ENCODE measurements around the gene ALKBH4.
"Not testable (repeated sequence)": the region's sequence is repeated elsewhere in the genome, so short reads cannot be mapped to it uniquely, and the experiment has no call there.

The ALKBH4 gene, protein sequence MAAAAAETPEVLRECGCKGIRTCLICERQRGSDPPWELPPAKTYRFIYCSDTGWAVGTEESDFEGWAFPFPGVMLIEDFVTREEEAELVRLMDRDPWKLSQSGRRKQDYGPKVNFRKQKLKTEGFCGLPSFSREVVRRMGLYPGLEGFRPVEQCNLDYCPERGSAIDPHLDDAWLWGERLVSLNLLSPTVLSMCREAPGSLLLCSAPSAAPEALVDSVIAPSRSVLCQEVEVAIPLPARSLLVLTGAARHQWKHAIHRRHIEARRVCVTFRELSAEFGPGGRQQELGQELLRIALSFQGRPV

DNA sequence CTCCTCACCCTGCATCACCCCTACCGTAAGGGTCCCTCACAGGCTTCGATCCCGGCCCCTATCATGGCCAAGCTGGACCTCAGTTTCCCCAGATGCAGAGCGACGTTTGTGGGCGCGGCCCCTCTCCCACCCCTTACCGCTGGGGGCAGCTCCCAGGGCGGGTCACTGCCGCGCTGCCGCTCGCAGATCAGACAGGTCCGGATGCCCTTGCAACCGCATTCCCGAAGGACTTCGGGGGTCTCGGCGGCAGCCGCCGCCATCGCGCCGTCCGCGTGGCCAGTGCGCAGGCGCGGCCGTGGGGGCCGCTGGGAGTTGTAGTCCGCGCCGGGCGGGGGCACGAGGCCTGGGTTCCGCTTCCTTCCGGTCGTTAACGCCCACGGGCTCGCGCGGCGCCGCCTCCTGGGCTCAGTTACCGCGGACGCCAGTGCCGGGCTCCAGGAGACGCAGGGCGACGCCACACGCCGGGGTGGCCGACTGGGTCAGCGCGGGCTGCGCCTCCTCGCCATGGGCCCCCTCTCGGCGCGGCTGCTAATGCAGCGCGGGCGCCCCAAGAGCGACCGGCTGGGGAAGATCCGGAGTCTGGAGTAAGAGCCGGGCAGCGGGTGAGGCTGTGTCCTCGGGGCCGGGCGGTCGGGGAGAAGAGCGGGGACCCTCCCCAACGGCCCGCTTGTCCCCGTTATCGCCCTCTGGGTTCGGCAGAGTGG, at the start of gene ALKBH4, which contains the start of gene LRWD1:
Gene ALKBH4 (minus strand): TSS at position 287 of the 704 bp plus-strand sequence. CDS start 27 bp downstream, at position 260.
Gene LRWD1 (plus strand): TSS at position 408 of the 704 bp plus-strand sequence. CDS start 97 bp downstream, at position 505.
- DNase-seq (ENCODE audit: low spot score) = peak; percentile 88
- no peak for FAIRE-seq

DNA sequence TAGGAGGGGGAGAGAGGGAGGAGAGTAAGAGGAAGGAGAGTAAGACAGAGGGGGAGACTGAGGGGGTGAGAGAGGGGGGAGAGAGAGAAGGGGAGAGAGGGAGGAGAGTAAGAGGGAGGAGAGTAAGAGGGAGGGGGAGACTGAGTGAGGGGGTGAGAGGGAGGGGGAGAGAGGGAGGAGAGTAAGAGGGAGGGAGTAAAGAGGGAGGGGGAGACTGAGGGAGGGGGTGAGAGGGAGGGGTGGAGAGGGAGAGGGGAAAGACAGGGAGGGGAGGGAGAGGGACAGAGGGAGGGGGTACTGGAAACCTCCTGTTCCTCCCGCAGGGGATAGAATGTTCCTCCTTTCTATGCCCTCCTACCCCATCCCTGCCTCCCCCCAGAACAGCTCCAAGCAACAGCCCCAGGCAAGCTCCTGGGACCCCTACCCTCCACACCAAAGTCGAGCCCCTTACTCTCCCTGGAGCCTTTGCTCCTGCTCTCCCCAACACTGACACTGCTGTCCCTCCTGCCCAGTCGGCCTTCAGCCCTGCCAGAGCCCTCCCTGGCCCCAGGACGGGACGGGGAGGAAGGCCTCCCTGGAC, 48.1 kb upstream of the ALKBH4 start:
- not testable (repeated sequence) for DNase-seq (ENCODE audit: low spot score); FAIRE-seq

DNA sequence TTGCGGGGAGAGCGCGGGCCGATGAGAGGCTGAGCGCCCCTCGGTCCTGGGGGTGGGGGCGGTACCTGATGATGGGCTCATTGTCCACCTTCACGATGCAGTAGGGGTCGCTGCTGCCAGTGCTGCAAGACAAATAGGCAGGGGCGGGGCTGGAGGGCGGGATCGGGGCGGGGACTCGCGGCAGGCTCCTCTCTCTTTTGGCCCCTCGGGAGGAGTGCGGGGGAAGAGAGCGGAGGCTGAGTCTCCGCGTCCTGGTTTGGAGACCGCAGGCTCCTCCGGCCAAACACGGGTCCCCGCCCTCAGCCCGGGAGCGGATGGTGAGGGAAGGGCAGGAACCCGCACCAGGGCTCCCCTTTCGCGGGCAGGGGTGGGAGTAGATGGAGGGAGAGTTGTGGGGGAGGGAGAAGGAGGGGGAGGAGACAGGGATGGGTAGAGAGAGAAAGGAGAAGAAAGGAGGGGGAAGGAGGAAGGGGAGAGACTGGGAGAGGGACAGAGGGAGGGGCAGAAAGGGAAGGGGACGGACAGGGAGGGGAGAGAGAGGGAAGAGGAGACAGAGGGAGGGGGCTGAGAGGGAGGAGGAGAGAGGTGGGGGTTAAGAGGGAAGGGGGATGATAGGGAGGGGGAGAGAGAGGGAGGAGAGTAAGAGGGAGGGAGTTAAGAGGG, 47.3 kb upstream of the ALKBH4 start:
- not testable (repeated sequence) for FAIRE-seq; DNase-seq (ENCODE audit: low spot score)

DNA sequence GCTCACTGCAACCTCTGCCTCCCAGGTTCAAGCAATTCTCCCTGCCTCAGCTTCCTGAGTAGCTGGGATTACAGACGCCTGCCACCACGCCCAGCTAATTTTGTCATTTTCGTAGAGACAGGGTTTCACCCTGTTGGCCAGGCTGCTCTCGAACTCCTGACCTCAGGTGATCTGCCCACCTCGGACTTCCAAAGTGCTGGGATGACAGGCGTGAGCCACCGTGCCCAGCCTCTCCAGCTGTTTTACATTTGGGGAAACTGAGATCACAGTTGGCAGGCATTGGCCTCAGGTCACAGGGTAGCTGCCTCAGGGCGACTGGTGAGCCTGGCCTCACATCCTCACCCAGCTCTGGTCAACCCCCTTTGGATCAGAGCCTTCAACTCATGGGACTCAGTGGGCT, 45.9 kb upstream of the ALKBH4 start:
- FAIRE-seq; DNase-seq (ENCODE audit: low spot score): not testable (repeated sequence)

DNA sequence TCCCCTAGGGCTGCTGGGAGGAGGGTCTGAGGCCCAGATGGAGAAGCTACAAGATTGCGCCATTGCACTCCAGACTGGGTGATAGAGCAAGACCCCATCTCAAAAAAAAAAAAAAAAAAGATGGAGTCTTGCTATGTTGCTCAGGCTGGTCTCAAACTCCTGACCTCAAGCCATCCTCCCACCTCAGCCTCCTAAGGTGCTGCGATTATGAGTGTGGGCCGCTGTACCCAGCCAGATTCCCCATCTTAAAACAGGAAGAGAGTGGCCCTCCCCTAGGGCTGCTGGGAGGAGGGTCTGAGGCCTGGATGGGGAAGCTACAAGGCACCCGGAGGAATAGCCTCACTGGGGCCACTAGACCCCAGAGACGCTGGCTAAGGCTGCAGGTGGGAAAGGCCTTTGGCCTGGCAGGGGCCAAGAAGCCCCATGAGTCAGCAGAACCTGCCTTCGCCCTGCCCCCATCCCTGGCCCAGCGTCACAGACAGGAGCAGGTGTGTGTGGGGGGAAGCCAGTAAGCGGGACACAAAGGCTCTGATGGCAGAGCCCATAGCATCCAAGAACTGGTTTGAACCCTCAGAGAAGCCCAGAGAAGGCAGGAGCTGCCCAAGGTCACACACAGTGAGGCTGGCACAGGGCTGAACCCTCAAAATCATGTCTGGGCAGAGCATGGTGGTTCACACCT, 42.9 kb upstream of the ALKBH4 start:
- DNase-seq (ENCODE audit: low spot score); FAIRE-seq: not testable (repeated sequence)

DNA sequence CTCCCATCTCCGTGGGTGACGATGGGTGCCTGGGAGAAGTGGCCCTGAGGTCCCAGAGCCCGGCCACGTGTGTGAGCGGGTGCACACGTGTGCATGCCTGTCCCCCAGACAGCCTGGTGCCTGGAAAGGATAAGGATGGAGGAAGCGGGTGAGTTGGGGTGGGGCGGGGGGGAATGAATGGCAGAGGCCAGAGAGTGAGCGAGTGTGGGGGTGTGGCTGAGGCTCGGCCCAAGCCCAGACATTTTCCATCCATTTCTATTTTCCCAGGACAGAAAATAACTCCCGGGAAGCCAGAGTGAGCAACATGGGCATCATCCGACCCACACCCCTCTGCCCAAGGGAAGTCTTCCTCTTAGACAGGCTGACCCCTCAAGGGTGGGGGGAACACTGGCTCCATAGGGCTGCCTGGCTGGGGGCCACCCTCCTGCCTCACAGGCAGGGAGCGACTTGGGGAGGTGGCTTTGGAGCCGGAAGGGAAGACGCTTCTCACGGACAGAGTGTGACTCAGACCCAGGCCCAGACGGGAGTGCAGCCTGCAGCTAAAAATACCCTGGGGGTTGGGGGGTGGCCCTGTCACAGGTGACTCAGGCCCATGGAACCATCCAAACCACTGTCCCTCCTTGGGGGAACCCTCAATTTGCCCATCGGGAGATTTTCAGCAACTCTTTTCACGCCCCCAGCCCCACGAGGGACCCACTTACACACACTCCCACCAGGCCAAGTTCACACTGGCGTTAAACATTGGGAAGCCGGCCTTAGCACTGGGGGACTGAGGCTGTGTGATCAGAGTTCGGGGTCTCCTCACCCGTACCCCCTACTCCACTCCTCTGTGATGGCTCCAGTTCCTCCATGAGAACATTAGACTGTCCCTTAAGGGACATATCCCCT, 40.9 kb upstream of the ALKBH4 start:
- peak; percentile 55 for FAIRE-seq
- not testable (repeated sequence) for DNase-seq (ENCODE audit: low spot score)

DNA sequence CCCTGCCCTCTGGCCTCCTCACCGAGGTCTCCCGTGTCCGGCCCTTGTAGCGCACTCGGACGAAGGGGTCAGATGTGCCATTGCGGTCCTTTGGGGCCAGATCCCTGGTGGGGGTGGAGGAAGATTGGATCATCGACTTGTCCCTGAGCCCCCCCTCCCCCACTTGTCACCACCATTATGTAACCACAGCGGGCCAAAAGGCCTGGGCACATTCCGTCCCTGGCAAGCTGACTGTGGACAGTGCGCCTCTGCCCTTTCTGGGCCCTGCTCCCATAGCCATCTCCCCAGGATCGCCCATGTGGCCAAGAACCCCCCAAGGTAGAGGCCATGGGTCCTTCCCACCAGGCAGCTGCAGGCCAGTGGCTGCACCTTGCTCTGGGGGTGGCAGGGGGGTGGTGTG, 38.5 kb upstream of the ALKBH4 start:
- DNase-seq (ENCODE audit: low spot score); FAIRE-seq: not testable (repeated sequence)

DNA sequence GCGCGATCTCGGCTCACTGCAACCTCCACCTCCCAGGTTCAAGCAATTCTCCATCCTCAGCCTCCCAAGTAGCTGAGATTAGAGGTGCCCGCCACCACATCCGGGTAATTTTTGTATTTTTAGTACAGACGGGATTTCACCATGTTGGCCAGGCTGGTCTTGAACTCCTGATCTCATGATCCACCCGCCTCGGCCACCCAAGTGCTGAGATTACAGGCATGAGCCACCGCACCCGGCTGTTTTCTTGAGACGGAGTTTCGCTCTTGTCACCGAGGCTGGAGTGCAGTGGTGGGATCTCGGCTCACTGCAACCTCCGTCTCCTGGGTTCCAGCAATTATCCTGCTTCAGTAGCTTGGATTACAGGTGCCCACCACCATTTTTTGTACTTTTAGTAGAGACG, 33.7 kb upstream of the ALKBH4 start:
- not testable (repeated sequence) for DNase-seq (ENCODE audit: low spot score); FAIRE-seq

DNA sequence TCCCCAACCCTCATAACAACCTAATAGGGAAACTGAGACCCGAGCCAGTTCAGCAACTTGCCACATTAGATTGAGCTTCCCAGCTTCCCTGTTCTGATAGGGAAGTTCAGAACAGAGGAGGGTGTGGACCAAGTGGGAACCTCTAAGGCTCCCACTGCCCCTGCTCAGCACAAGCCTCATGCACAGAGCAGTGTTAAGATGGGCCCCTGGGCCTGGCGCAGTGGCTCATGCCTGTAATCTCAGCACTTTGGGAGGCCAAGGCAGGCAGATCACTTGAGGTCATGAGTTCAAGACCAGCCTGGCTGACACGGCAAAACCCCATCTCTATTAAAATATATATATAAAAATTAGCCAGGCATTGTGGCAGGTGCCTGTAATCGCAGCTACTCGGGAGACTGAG, 32.6 kb upstream of the ALKBH4 start:
- FAIRE-seq; DNase-seq (ENCODE audit: low spot score): not testable (repeated sequence)

DNA sequence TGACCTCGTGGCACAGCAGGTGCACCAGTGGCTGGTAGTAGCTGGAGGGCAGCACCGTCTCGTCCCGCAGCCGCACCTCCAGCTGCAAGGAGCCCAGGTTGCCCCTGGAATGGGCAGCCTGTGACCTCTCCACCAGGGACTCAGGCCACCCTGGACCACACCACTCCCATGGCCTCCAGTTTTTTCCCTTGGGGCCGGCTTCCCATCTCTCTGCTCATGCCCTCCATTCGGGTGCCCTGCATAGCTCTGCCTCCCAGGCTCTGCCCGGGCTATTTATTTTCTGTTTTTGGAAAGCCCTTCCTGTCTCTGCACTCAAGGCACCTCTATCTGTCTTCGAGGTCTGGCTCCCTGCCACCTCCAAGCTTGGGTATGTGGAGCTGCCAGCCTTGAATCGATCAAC, 32.2 kb upstream of the ALKBH4 start:
- DNase-seq (ENCODE audit: low spot score) = not testable (repeated sequence)

DNA sequence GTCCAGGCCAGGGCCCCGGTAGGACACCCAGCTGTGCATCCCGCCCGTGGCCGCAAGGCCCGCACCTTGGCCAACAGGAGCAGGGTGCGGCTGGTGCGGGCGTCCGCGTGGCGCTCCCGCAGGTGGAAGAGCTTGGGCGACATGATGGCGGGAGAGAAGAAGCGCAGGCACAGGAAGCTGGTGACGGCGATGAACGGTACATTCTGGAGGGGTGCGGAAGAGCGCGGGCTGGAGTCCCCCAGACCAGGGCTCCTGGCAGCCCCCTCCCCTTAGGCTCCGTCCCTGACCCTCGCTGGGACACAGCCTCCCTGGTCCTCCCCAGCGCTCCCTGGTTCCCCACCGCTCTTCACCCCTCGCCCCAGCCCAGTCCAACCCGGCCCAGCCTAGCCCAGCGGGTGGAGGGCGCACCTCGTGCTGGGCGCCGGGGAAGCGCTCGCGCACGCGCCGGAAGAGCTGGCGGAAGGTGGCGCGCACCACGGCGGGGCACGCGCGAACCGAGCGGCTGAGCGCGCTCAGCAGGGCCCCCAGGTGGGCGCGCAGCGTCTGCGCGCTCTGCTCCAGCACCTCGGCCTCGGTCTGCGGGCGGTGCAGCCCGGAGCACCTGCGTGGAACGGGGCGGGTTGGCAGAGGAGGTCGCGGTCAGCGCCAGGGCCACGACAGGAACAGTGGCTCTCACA, 29.9 kb upstream of the ALKBH4 start:
- DNase-seq (ENCODE audit: low spot score); FAIRE-seq: not testable (repeated sequence)

More for the DNA sequence above, 32.2 kb upstream of the ALKBH4 start:
- FAIRE-seq = not testable (repeated sequence)

DNA sequence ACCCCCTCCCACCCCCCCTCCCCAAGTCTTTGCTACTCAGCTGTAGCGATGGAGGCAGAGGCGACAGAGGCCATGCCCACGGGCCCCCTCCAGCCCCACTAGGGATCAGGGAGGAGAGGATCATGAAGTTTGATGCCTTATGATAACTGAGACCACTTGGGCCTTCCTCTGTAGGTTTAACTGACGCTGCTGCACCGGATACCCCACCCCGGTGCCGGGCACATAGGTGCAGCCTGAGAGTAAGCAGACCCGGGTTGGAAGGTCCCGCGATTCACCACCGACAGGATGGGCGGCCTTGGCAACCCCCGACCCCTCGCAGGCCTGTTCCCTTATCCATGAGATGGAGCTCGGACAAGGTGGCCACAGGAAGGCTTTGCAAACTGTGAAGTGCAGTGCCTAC, 29.4 kb upstream of the ALKBH4 start:
- FAIRE-seq; DNase-seq (ENCODE audit: low spot score): not testable (repeated sequence)

DNA sequence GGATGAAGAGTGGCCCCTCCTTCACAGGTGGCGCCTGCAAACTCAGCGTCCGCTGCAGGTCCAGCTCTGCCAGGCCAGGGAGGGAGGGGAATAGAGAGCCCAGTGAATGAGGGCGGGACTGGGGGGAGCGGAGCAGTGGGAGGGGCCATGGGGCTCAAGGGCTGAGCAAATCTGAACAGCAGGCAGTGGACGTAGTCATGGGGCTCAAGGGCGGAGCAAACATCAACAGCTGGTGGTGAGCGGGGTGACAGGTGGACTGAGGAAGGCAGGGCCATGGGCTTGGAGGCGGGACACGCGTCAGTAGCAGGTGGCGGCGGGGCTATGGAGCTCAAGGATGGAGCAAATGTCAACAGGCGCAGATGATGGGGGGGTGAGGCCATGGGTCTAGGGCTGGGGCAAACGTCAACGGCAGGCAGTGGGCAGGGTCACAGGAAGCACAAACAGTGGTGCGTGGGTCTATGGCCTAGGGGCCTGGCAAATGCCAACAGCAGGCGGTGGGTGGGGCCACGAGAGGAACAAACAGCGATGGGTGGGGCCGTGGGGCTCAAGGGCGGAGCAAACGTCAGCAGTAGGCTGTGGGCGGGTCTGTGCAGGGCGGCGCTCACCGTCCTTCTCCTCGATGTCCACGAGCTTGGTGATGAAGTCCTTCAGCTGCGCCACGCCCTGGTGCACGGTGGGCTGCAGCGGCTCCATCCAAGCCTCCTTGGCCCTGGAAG, 28.7 kb upstream of the ALKBH4 start:
- not testable (repeated sequence) for DNase-seq (ENCODE audit: low spot score); FAIRE-seq

DNA sequence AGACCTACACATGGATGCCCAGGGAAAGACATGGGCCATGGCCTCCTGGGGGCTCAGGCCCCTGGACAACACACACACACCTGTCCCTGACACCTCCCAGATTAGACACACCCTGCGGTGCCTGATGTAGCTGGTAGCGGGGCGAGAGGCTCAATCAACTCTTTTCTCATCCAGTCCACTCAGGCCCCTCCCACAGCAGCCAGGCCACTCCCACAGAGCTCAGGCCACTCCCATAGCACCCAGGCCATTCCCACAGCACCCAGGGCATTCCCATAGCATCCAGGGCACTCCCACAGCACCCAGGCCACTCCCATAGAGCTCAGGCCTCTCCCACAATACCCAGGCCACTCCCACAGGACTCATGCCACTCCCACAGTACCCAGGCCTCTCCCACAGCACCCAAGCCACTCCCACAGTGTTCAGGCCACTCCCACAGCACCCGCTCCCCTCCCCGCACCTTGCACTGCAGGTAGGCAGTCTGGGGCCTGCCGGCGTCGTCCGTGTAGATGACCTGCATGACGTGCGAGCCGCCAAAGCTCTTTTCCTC, 25.9 kb upstream of the ALKBH4 start:
- not testable (repeated sequence) for DNase-seq (ENCODE audit: low spot score); FAIRE-seq

DNA sequence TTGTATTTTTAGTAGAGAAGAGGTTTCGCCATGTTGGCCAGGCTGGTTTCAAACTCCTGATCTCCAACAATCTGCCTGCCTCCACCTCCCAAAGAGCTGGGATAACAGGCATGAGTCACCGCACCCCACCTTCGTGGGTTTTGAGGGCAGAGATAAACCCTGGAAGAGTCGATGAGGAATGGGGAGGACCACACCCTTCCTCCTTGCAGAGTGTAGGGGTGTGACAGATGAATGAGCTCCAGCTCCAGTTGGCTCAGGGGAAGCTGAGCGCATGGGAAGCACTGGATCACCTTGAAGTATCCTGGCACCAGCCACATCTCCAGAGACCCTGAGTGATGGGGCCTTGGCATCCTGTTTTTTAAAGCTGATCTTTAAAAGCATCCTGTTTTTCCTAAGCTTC, 19.7 kb upstream of the ALKBH4 start:
- DNase-seq (ENCODE audit: low spot score); FAIRE-seq: not testable (repeated sequence)

DNA sequence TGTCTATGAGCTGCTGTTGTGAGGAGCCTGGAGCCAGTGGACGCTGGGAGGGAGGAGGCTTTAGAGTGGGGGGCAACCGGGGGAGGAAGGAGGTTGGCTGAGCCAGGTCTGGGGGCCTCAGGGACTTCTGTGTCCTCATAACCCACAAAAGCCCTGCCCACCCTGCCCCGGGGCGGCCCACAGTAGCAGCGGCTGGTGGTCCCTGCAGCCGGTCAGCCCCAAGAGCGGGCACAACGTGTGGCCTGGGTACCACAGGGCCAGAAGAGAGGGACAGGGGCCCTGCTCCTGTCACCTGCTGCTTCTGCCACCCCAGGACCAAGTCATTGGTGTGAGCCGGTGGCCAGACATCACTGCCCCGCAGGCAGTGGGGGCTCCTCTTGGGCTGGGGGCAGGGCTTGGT, 17.3 kb upstream of the ALKBH4 start:
- DNase-seq (ENCODE audit: low spot score); FAIRE-seq: not testable (repeated sequence)

DNA sequence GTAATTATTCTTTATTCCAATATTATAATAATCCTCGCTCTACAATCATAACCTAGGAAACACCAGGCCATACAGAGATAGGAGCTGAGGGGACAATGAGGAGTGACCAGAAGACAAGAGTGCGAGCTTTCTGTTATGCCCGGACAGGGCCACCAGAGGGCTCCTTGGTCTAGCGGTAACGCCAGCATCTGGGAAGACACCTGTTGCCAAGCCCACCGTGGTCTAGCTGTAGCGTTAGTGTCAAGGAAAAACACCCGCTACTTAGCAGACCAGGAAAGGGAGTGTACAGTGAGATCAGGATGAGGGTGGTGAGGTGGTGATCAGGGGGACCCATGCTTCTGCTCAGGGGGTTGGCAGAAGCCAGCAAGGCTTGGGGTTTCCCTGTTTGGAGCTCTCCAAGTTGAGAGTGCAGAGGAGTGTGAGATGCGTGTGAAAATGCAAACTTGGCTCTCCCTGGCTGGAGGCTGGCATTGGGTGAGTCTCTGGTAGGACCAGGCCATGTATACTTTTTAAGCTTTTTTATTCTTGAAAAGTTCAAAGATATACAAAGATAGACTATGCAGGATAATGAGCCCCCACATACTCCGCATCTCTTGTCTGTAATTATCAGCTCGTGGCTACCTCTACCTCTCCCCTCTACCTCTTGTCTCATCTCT, 15.4 kb upstream of the ALKBH4 start:
- not testable (repeated sequence) for DNase-seq (ENCODE audit: low spot score); FAIRE-seq

DNA sequence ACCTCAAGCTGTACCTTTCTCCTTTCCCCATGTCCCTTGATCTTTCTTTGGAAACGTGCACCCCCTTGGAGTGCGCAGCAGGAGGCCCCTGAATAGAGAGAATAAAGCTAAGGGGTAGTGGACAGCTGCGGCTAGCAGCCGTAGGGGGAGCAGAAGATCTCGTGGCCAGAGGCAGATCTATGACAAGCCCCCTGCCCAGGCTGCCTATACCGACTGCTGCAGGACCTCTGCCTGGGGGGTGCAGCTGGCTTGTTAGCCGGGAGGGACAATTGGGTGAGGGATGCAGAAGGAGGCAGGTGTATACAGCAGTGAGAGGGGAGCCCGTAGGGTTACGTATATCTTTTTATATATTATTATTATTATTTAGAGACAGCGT, 14.5 kb upstream of the ALKBH4 start:
- not testable (repeated sequence) for FAIRE-seq; DNase-seq (ENCODE audit: low spot score)

Data from RCC 7860 (cell line).